B cell (primary cell): ENCODE measurements around the gene MAP2K6. TPM values are rescaled to one million over a fixed set of nuclear protein-coding genes. Genes with fewer than 3 reads are reported as not detected.

Source experiments
- ATAC-seq: fragments of 200-7000 bp; cut with Tn5 transposase; one replicate; pipeline ENCODE4 v1.10.0; 2021; ENCODE audit warnings: low read depth, mild to moderate bottlenecking, moderate number of reproducible peaks, moderate library complexity
- CTCF ChIA-PET: fragments of 350-600 bp; sonication (Branson Sonifier 250); formaldehyde crosslinking; loops from one replicate; lab custom pipeline; 2021; ENCODE audit warnings: antibody characterized with exemption, inconsistent platforms; lab: Charles Lee
- POLR2A ChIA-PET: fragments of 350-600 bp; sonication (Branson Sonifier 250); formaldehyde crosslinking; loops from one replicate; lab custom pipeline; 2021; ENCODE audit warnings: antibody characterized with exemption; lab: Charles Lee
- DNase-seq: peaks from one replicate; pipeline ENCODE4 v3.0.0; 2013
- H2AFZ ChIP-seq: 2 replicates; pipeline ENCODE4 v1.6.1; 2012; ENCODE audit warnings: mild to moderate bottlenecking, low read depth, low read length; ENCODE audit not compliant: insufficient read depth, poor library complexity, severe bottlenecking
- H3K27ac ChIP-seq, 2 donors: 1 replicate in 1 of 2; 2 replicates in 1 of 2; pipeline ENCODE4 v1.5.1; 2012 to 2013; ENCODE audit warnings: low read length in 2 of 2, mild to moderate bottlenecking in 2 of 2, moderate library complexity in 1 of 2
- H3K27me3 ChIP-seq, 4 experiments: fragments of 200-600 bp in 1 of 4; sonication (generic) in 1 of 4; replicated peaks in 1 of 4; 1 replicate in 2 of 4; 2 replicates in 2 of 4; pipeline versions ENCODE4 v1.6.1 to v1.7.0; 2013 to 2016; ENCODE audit warnings: low read length in 3 of 4, mild to moderate bottlenecking in 2 of 4, mixed read lengths in 1 of 4, moderate library complexity in 1 of 4; ENCODE audit not compliant: insufficient read depth in 4 of 4, control insufficient read depth in 3 of 4; ENCODE audit errors: control extremely low read depth in 1 of 4
- H3K36me3 ChIP-seq, 2 experiments: replicated peaks in 1 of 2; 1 replicate in 1 of 2; 2 replicates in 1 of 2; pipeline versions ENCODE4 v1.6.1 to v1.7.1; 2013; ENCODE audit warnings: low read length in 1 of 2; ENCODE audit not compliant: insufficient read depth in 2 of 2, control insufficient read depth in 1 of 2; ENCODE audit errors: control extremely low read depth in 1 of 2, extremely low read depth in 1 of 2
- H3K4me1 ChIP-seq, 2 donors: fragments of 200-600 bp in 1 of 2; sonication (generic) in 1 of 2; 1 replicate in 1 of 2; 2 replicates in 1 of 2; pipeline versions ENCODE4 v1.5.1 to v1.6.1; 2013 to 2017; ENCODE audit warnings: low read length in 2 of 2; ENCODE audit not compliant: control insufficient read depth in 2 of 2, insufficient read depth in 2 of 2
- H3K4me2 ChIP-seq: replicated peaks from 2 replicates; pipeline ENCODE3; 2012; ENCODE audit warnings: mild to moderate bottlenecking, low read depth, low read length; ENCODE audit not compliant: poor library complexity, severe bottlenecking
- H3K4me3 ChIP-seq, 5 experiments: fragments of 200-600 bp in 1 of 5; sonication (generic) in 1 of 5; 1 replicate in 3 of 5; 2 replicates in 2 of 5; pipeline versions ENCODE4 v1.5.1 to v1.7.0; 2011 to 2016; ENCODE audit warnings: low read length in 4 of 5, mild to moderate bottlenecking in 4 of 5, low read depth in 2 of 5, control low read depth in 1 of 5, moderate library complexity in 1 of 5; ENCODE audit not compliant: insufficient read depth in 1 of 5; ENCODE audit errors: control extremely low read depth in 1 of 5, extremely low read depth in 1 of 5
- H3K79me2 ChIP-seq: fragments of 200-600 bp; sonication (generic); one replicate; pipeline ENCODE4 v1.6.0; 2016; ENCODE audit warnings: low read length; ENCODE audit not compliant: control insufficient read depth, insufficient read depth
- H3K9ac ChIP-seq: fragments of 200-600 bp; sonication (generic); 2 replicates; pipeline ENCODE4 v1.6.1; 2017; ENCODE audit warnings: mild to moderate bottlenecking, low read length, moderate library complexity
- H3K9me3 ChIP-seq, 3 donors: one replicate each; pipeline versions ENCODE4 v1.6.1 to v1.7.1; 2013; ENCODE audit warnings: low read length in 2 of 3; ENCODE audit not compliant: control insufficient read depth in 2 of 3, insufficient read depth in 1 of 3; ENCODE audit errors: control extremely low read depth in 1 of 3
- H4K20me1 ChIP-seq: 2 replicates; pipeline ENCODE4 v1.6.0; 2012; ENCODE audit warnings: mild to moderate bottlenecking, low read length; ENCODE audit not compliant: insufficient read depth, control insufficient read depth, poor library complexity, severe bottlenecking
- H3K27ac Mint-ChIP-seq: one replicate; pipeline ENCODE4 v1.8.0; 2021; ENCODE audit warnings: mixed read lengths
- H3K27me3 Mint-ChIP-seq: one replicate; pipeline ENCODE4 v1.8.0; 2021; ENCODE audit warnings: mixed read lengths
- H3K4me1 Mint-ChIP-seq: one replicate; pipeline ENCODE4 v1.8.0; 2021; ENCODE audit warnings: mixed read lengths
- H3K4me3 Mint-ChIP-seq: one replicate; pipeline ENCODE4 v1.8.0; 2021; ENCODE audit warnings: mixed read lengths
- H3K9me3 Mint-ChIP-seq: one replicate; pipeline ENCODE4 v1.8.0; 2022; ENCODE audit warnings: mixed read lengths; ENCODE audit not compliant: insufficient read depth
- EZH2 ChIP-seq: IDR thresholded peaks from 2 replicates; pipeline ENCODE4 v1.6.1; 2012; ENCODE audit warnings: borderline replicate concordance, low read depth, mild to moderate bottlenecking, moderate library complexity, low read length; ENCODE audit not compliant: insufficient read depth, poor library complexity, severe bottlenecking
- WGBS: methylation state at CpG from one replicate; pipeline ENCODE4 v1.1.5; 2013; ENCODE audit warnings: missing lambda C conversion rate; ENCODE audit not compliant: insufficient coverage; 5-methylcytosine and 5-hydroxymethylcytosine counted together
- intact Hi-C: fragments of 100-400 bp; cut with micrococcal nuclease; formaldehyde crosslinking; loops from one replicate; pipeline ENCODE4 v1.10.0; 2022
- polyA plus RNA-seq: library from polyadenylated mRNA; depleted of rRNA; stranded (reverse); fragments of >200 nt; gene quantifications from 2 replicates; pipeline ENCODE4 v1.2.3, GENCODE V29; 2012
- total RNA-seq, 2 donors: library from RNA; stranded (reverse); fragments of 120-200 nt in 1 of 2; gene quantifications; 1 replicate in 1 of 2; 2 replicates in 1 of 2; pipeline versions ENCODE4 v1.2.3 to v1.2.4, GENCODE V29; 2013 to 2022
- TF ChIP-seq, protein P1 (sequence below): fragments of 200-600 bp; IDR thresholded peaks from one replicate; pipeline ENCODE4 v1.8.0; 2022; ENCODE audit warnings: antibody characterized with exemption, mild to moderate bottlenecking

MAP2K6 gene
- total and polyA plus RNA-seq, 2 donors (not counting 1 experiment from before 2014, with no cell fraction given) = 2.4 to 7.7 TPM

- Mint-ChIP-seq H3K4me3 (no peak overlapping the region), H3K9me3 (no peaks in the 10 kb centered on the region), H3K4me1 (no peaks in the 10 kb centered on the region), H3K27me3 (peaks cover 9% of the 10 kb centered on the region), H3K27ac (no peak overlapping the region)
- no peak overlapping the region for H3K4me2 ChIP-seq
- H2AFZ ChIP-seq = no peak overlapping the region
- WGBS = 100% methylated on average over 1 of the region's 3 CpGs
- H3K9ac ChIP-seq = no peak overlapping the region
- no peak for ATAC-seq
- no peak overlapping the region for H3K27ac ChIP-seq
- H3K36me3 ChIP-seq = no peaks in the 10 kb centered on the region
- DNase-seq = no peak
- intact Hi-C loops = no loop called here
- TF ChIP-seq EZH2 = no peak
- TF ChIP-seq, protein P1, sequence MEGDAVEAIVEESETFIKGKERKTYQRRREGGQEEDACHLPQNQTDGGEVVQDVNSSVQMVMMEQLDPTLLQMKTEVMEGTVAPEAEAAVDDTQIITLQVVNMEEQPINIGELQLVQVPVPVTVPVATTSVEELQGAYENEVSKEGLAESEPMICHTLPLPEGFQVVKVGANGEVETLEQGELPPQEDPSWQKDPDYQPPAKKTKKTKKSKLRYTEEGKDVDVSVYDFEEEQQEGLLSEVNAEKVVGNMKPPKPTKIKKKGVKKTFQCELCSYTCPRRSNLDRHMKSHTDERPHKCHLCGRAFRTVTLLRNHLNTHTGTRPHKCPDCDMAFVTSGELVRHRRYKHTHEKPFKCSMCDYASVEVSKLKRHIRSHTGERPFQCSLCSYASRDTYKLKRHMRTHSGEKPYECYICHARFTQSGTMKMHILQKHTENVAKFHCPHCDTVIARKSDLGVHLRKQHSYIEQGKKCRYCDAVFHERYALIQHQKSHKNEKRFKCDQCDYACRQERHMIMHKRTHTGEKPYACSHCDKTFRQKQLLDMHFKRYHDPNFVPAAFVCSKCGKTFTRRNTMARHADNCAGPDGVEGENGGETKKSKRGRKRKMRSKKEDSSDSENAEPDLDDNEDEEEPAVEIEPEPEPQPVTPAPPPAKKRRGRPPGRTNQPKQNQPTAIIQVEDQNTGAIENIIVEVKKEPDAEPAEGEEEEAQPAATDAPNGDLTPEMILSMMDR = no peak
- H3K9me3 ChIP-seq = peaks cover 0 to 1% (median 0%) of the 10 kb centered on the region in 3 donors
- POLR2A ChIA-PET = no interaction called here
- no peaks in the 10 kb centered on the region for H3K27me3 ChIP-seq
- CTCF ChIA-PET = interaction anchor here (1.2 to 3.1 kb wide), 2 partner anchors 15 to 583 kb away, joined by 4 to 10 read pairs; no protein-coding TSS in a partner anchor
- no peak overlapping the region for H3K4me3 ChIP-seq
- no peaks in the 10 kb centered on the region for H3K79me2 ChIP-seq
- H4K20me1 ChIP-seq = no peaks in the 10 kb centered on the region
- H3K4me1 ChIP-seq = no peaks in the 10 kb centered on the region
Observed at GRCh38 chr17:69560987-69561441, 146.5 kb downstream of the MAP2K6 start.

- CTCF ChIA-PET = interaction anchor here (1.2 to 3.1 kb wide), 2 partner anchors 15 to 583 kb away, joined by 4 to 10 read pairs; no protein-coding TSS in a partner anchor
Observed at GRCh38 chr17:69561462-69561861, 147.0 kb downstream of the MAP2K6 start.

More at GRCh38 chr17:69561462-69561861, 147.0 kb downstream of the MAP2K6 start:
- no peaks in the 10 kb centered on the region for H3K36me3 ChIP-seq
- H3K79me2 ChIP-seq = no peaks in the 10 kb centered on the region
- Mint-ChIP-seq H3K27me3 (peaks cover 9% of the 10 kb centered on the region), H3K4me1 (no peaks in the 10 kb centered on the region), H3K4me3 (no peak overlapping the region), H3K27ac (no peak overlapping the region), H3K9me3 (no peaks in the 10 kb centered on the region)
- H3K9me3 ChIP-seq = peaks cover 0 to 1% (median 0%) of the 10 kb centered on the region in 3 donors
- H3K4me2 ChIP-seq = no peak overlapping the region
- no peak overlapping the region for H3K9ac ChIP-seq
- 84% methylated on average over 3 of the region's 3 CpGs for WGBS
- no peaks in the 10 kb centered on the region for H3K4me1 ChIP-seq
- POLR2A ChIA-PET = no interaction called here
- intact Hi-C loops = no loop called here
- TF ChIP-seq EZH2 = no peak
- TF ChIP-seq, protein P1 = no peak
- H3K27ac ChIP-seq = no peak overlapping the region
- H3K4me3 ChIP-seq = no peak overlapping the region
- no peak for DNase-seq
- no peaks in the 10 kb centered on the region for H4K20me1 ChIP-seq
- no peak overlapping the region for H2AFZ ChIP-seq
- H3K27me3 ChIP-seq = no peaks in the 10 kb centered on the region
- no peak for ATAC-seq
